Activated T-cell treated with anti-CD3 and anti-CD28 coated beads for 4 hours (primary cell): Measurements from ENCODE around the gene GKN1.

Experiments
- DNase-seq: peaks from one replicate; pipeline ENCODE4 v3.0.0-alpha.2; 2020

The GKN1 gene

GRCh38 chr2:68964282-68964681 lies 10.2 kb upstream of the GKN1 start:
- no peak for DNase-seq

- DNase-seq, result no peak
These were observed 6.2 kb upstream of the GKN1 start for GRCh38 chr2:68968221-68968620.

GRCh38 chr2:68969736-68970490 lies 4.5 kb upstream of the GKN1 start:
- DNase-seq, result no peak

GRCh38 chr2:68970566-68971265 lies 3.7 kb upstream of the GKN1 start:
- no peak for DNase-seq

GRCh38 chr2:68971591-68972231 lies 2.7 kb upstream of the GKN1 start:
- DNase-seq, result no peak

GRCh38 chr2:68974946-68975665 lies 670 bp downstream of the GKN1 start:
- no peak for DNase-seq

GRCh38 chr2:68975844-68976243 lies 1.4 kb downstream of the GKN1 start:
- DNase-seq, result no peak

- DNase-seq, result no peak
These were observed 3.0 kb downstream of the GKN1 start for GRCh38 chr2:68977453-68977852.

- no peak for DNase-seq
These were observed 3.7 kb downstream of the GKN1 start for GRCh38 chr2:68978098-68978497.

GRCh38 chr2:68980956-68981355 lies 6.5 kb downstream of the GKN1 start:
- DNase-seq, result no peak

- no peak for DNase-seq
These were observed 12.6 kb downstream of the GKN1 start for GRCh38 chr2:68987021-68987503.

- DNase-seq, result no peak
These were observed 14.6 kb downstream of the GKN1 start for GRCh38 chr2:68989035-68989434.

GRCh38 chr2:68992341-68992740 lies 17.9 kb downstream of the GKN1 start:
- DNase-seq, result no peak

- no peak for DNase-seq
These were observed 18.5 kb downstream of the GKN1 start for GRCh38 chr2:68992933-68993332.

GRCh38 chr2:68993660-68994059 lies 19.2 kb downstream of the GKN1 start:
- no peak for DNase-seq

GRCh38 chr2:68994864-68995263 lies 20.4 kb downstream of the GKN1 start:
- DNase-seq, result no peak

GRCh38 chr2:68995916-68996315 lies 21.5 kb downstream of the GKN1 start:
- DNase-seq, result no peak

GRCh38 chr2:68997401-68997800 lies 23.0 kb downstream of the GKN1 start:
- no peak for DNase-seq

GRCh38 chr2:69001879-69002278 lies 27.4 kb downstream of the GKN1 start:
- no peak for DNase-seq

- no peak for DNase-seq
These were observed 29.3 kb downstream of the GKN1 start for GRCh38 chr2:69003731-69004130.

- no peak for DNase-seq
These were observed 32.7 kb downstream of the GKN1 start for GRCh38 chr2:69007169-69007568.

- DNase-seq, result no peak
These were observed 33.2 kb downstream of the GKN1 start for GRCh38 chr2:69007603-69008002.
